H9 (cell line): ENCODE results near the gene OLIG3. TPM values are rescaled to one million over a fixed set of nuclear protein-coding genes. Genes with fewer than 3 reads are reported as not detected.

Source experiments
- DNase-seq: peaks from one replicate; pipeline ENCODE4 v3.0.0-alpha.2; 2017
- H2AFZ ChIP-seq: one replicate; pipeline ENCODE4 v1.6.1; 2013; ENCODE audit warnings: mild to moderate bottlenecking, low read length, control low read depth, moderate library complexity
- H2AK5ac ChIP-seq: 2 replicates; pipeline ENCODE4 v1.6.1; 2013; ENCODE audit warnings: low read length, control low read depth, mixed read lengths; ENCODE audit not compliant: insufficient read length
- H2BK120ac ChIP-seq: one replicate; pipeline ENCODE4 v1.6.1; 2013; ENCODE audit warnings: low read depth, mild to moderate bottlenecking, low read length, control low read depth, inconsistent platforms; ENCODE audit not compliant: poor library complexity, severe bottlenecking
- H2BK12ac ChIP-seq: 2 replicates; pipeline ENCODE4 v1.6.1; 2013; ENCODE audit warnings: low read length, control low read depth, mixed read lengths, low read depth; ENCODE audit not compliant: insufficient read length
- H2BK15ac ChIP-seq: 2 replicates; pipeline ENCODE4 v1.6.1; 2013; ENCODE audit warnings: low read depth, low read length, control low read depth
- H2BK20ac ChIP-seq: one replicate; pipeline ENCODE4 v1.6.1; 2013; ENCODE audit warnings: low read depth, mild to moderate bottlenecking, low read length, control low read depth, inconsistent platforms; ENCODE audit not compliant: poor library complexity, severe bottlenecking
- H2BK5ac ChIP-seq: 2 replicates; pipeline ENCODE4 v1.6.1; 2013; ENCODE audit warnings: low read length, control low read depth, mixed read lengths; ENCODE audit not compliant: insufficient read length
- H3K14ac ChIP-seq: 2 replicates; pipeline ENCODE4 v1.6.1; 2013; ENCODE audit warnings: low read length, control low read depth; ENCODE audit not compliant: insufficient read depth
- H3K18ac ChIP-seq: 2 replicates; pipeline ENCODE4 v1.6.1; 2013; ENCODE audit warnings: low read depth, mild to moderate bottlenecking, mixed read lengths, low read length, control low read depth; ENCODE audit not compliant: insufficient read length
- H3K23ac ChIP-seq: 2 replicates; pipeline ENCODE4 v1.6.1; 2013; ENCODE audit warnings: low read length, control low read depth, mixed read lengths, low read depth; ENCODE audit not compliant: insufficient read length
- H3K23me2 ChIP-seq: 2 replicates; pipeline ENCODE4 v1.6.1; 2013; ENCODE audit warnings: low read depth, mild to moderate bottlenecking, mixed read lengths, low read length, control low read depth; ENCODE audit not compliant: insufficient read length, poor library complexity, severe bottlenecking
- H3K27ac ChIP-seq: 2 replicates; pipeline ENCODE4 v1.5.1; 2013; ENCODE audit warnings: low read length, control low read depth, mixed read lengths, low read depth; ENCODE audit not compliant: insufficient read length
- H3K27me3 ChIP-seq: 2 replicates; pipeline ENCODE4 v1.6.1; 2013; ENCODE audit warnings: low read length, control low read depth, inconsistent platforms; ENCODE audit not compliant: insufficient read depth
- H3K4ac ChIP-seq: 2 replicates; pipeline ENCODE4 v1.6.1; 2013; ENCODE audit warnings: low read depth, mild to moderate bottlenecking, control low read depth, inconsistent platforms, low read length, moderate library complexity
- H3K4me1 ChIP-seq: 2 replicates; pipeline ENCODE4 v1.6.1; 2013; ENCODE audit warnings: low read length, control low read depth, inconsistent platforms; ENCODE audit not compliant: insufficient read depth
- H3K4me2 ChIP-seq: 2 replicates; pipeline ENCODE4 v1.6.1; 2013; ENCODE audit warnings: low read length, control low read depth, mixed read lengths; ENCODE audit not compliant: insufficient read length, insufficient read depth
- H3K56ac ChIP-seq: 2 replicates; pipeline ENCODE4 v1.6.1; 2013; ENCODE audit warnings: low read depth, mild to moderate bottlenecking, mixed read lengths, low read length, control low read depth; ENCODE audit not compliant: insufficient read length
- H3K79me1 ChIP-seq: 2 replicates; pipeline ENCODE4 v1.6.1; 2013; ENCODE audit warnings: low read depth, mild to moderate bottlenecking, moderate library complexity, low read length, control low read depth, inconsistent platforms; ENCODE audit not compliant: insufficient read depth, poor library complexity, severe bottlenecking
- H3K79me2 ChIP-seq: 2 replicates; pipeline ENCODE4 v1.6.1; 2013; ENCODE audit warnings: low read length, control low read depth, inconsistent platforms; ENCODE audit not compliant: insufficient read depth
- H3K9ac ChIP-seq: 2 replicates; pipeline ENCODE4 v1.6.1; 2013; ENCODE audit warnings: low read length, control low read depth, mixed read lengths; ENCODE audit not compliant: insufficient read length; ENCODE audit errors: extremely low read depth
- H3K9me3 ChIP-seq: one replicate; pipeline ENCODE4 v1.6.1; 2013; ENCODE audit warnings: low read depth, low read length, inconsistent platforms; ENCODE audit not compliant: control insufficient read depth
- H3T11ph ChIP-seq: one replicate; pipeline ENCODE4 v1.6.1; 2013; ENCODE audit warnings: mild to moderate bottlenecking, low read length, control low read depth, inconsistent platforms
- H4K20me1 ChIP-seq: one replicate; pipeline ENCODE4 v1.6.1; 2013; ENCODE audit not compliant: control insufficient read depth, insufficient read length, insufficient read depth
- H4K5ac ChIP-seq: 2 replicates; pipeline ENCODE4 v1.6.1; 2013; ENCODE audit warnings: low read depth, mild to moderate bottlenecking, mixed read lengths, low read length, control low read depth; ENCODE audit not compliant: insufficient read length
- H4K8ac ChIP-seq: replicated peaks from 2 replicates; pipeline ENCODE4 v1.6.1; 2013; ENCODE audit warnings: low read length, control low read depth, mixed read lengths, low read depth; ENCODE audit not compliant: insufficient read length
- H4K91ac ChIP-seq: 2 replicates; pipeline ENCODE4 v1.6.1; 2013; ENCODE audit warnings: low read depth, mild to moderate bottlenecking, moderate library complexity, mixed read lengths, low read length, control low read depth; ENCODE audit not compliant: insufficient read length
- H3K27ac Mint-ChIP-seq, 3 experiments: 2 replicates in 2 of 3; 3 replicates in 1 of 3; pipeline ENCODE4 v1.8.0; 2020 to 2021; ENCODE audit warnings: mixed read lengths in 3 of 3, mild to moderate bottlenecking in 1 of 3, moderate library complexity in 1 of 3
- H3K27me3 Mint-ChIP-seq: 2 replicates; pipeline ENCODE4 v1.8.0; 2021; ENCODE audit warnings: low read depth, mild to moderate bottlenecking, moderate library complexity, mixed read lengths
- H3K36me3 Mint-ChIP-seq, 3 experiments: 2 replicates in 2 of 3; 3 replicates in 1 of 3; pipeline ENCODE4 v1.8.0; 2020 to 2021; ENCODE audit warnings: low read depth in 3 of 3, mixed read lengths in 3 of 3; ENCODE audit not compliant: insufficient read depth in 1 of 3
- H3K4me1 Mint-ChIP-seq, 2 experiments: 2 replicates each; pipeline ENCODE4 v1.8.0; 2020; ENCODE audit warnings: mixed read lengths in 2 of 2
- H3K4me3 Mint-ChIP-seq, 2 experiments: 2 replicates in 1 of 2; 3 replicates in 1 of 2; pipeline ENCODE4 v1.8.0; 2020 to 2021; ENCODE audit warnings: mild to moderate bottlenecking in 2 of 2, mixed read lengths in 2 of 2, moderate library complexity in 1 of 2
- H3K9me3 Mint-ChIP-seq, 2 experiments: 2 replicates in 1 of 2; 3 replicates in 1 of 2; pipeline ENCODE4 v1.8.0; 2020; ENCODE audit warnings: mild to moderate bottlenecking in 2 of 2, mixed read lengths in 2 of 2, moderate library complexity in 1 of 2
- CTCF ChIP-seq: fragments of 200-600 bp; sonication (generic); conservative IDR thresholded peaks from 3 replicates; pipeline ENCODE4 v1.8.0; 2021; ENCODE audit warnings: antibody characterized with exemption, mild to moderate bottlenecking
- WGBS: extraction: QIAGEN DNeasy Blood & Tissue Kit; methylation state at CpG from one replicate; pipeline ENCODE4 v1.1.7; 2013; ENCODE audit warnings: missing lambda C conversion rate, low lambda C conversion rate, mixed read lengths; ENCODE audit not compliant: insufficient read length; ENCODE audit errors: extremely low coverage; 5-methylcytosine and 5-hydroxymethylcytosine counted together
- total RNA-seq: library from RNA; stranded (reverse); gene quantifications from 2 replicates; pipeline ENCODE4 v1.2.1, GENCODE V29; 2021

OLIG3 gene
- total RNA-seq, 1 experiment from 2014 or later: 0.22 TPM

- DNase-seq: no peak
- no CpG with 5 or more reads among the region's 6 CpGs for WGBS
- no peak for TF ChIP-seq CTCF
These were observed 7.8 kb downstream of the OLIG3 start for GRCh38 chr6:137486416-137486815.

More at GRCh38 chr6:137486416-137486815, 7.8 kb downstream of the OLIG3 start:
- no peak overlapping the region for H2AK5ac ChIP-seq
- H2BK12ac ChIP-seq: no peak overlapping the region
- no peak overlapping the region for H4K5ac ChIP-seq
- H2BK15ac ChIP-seq: no peak overlapping the region
- no peak overlapping the region for H3K27ac ChIP-seq
- peak overlapping the region; percentile 57 for H3K4me2 ChIP-seq
- peaks cover 42 to 46% of the 10 kb centered on the region in 2 experiments for H3K4me1 Mint-ChIP-seq
- peaks cover 18% of the 10 kb centered on the region for H3K23me2 ChIP-seq
- H3K14ac ChIP-seq: no peak overlapping the region
- no peak overlapping the region for H2BK120ac ChIP-seq
- no peak overlapping the region for H3K18ac ChIP-seq
- no peak overlapping the region for H3K27ac Mint-ChIP-seq
- peaks cover 49% of the 10 kb centered on the region for H3K27me3 ChIP-seq
- no peaks in the 10 kb centered on the region for H3K9me3 ChIP-seq
- H3K9ac ChIP-seq: no peak overlapping the region
- no peak overlapping the region for H3T11ph ChIP-seq
- peaks cover 100% of the 10 kb centered on the region for H3K27me3 Mint-ChIP-seq
- H4K91ac ChIP-seq: no peak overlapping the region
- no peaks in the 10 kb centered on the region; a peak in 3 of 5 replicates for H3K9me3 Mint-ChIP-seq
- peak overlapping the region in 1 of 2 experiments; percentile 71; a peak in 3 of 5 replicates for H3K4me3 Mint-ChIP-seq
- H3K23ac ChIP-seq: no peak overlapping the region
- H3K79me1 ChIP-seq: no peaks in the 10 kb centered on the region
- no peak overlapping the region for H2BK20ac ChIP-seq
- no peak overlapping the region for H2BK5ac ChIP-seq
- no peak overlapping the region for H3K56ac ChIP-seq
- no peak overlapping the region for H3K4ac ChIP-seq
- H4K20me1 ChIP-seq: no peaks in the 10 kb centered on the region
- no peak overlapping the region for H4K8ac ChIP-seq
- H2AFZ ChIP-seq: no peak overlapping the region
- no peaks in the 10 kb centered on the region for H3K79me2 ChIP-seq
- no peaks in the 10 kb centered on the region; a peak in 1 of 7 replicates for H3K36me3 Mint-ChIP-seq
- no peaks in the 10 kb centered on the region; the same call in 1 of the 2 replicates for H3K4me1 ChIP-seq
